Measurements from ENCODE around the gene PPME1.

PPME1 gene

GRCh38 chr11:74182635-74183034 is 11.5 kb downstream of the PPME1 start:
- H3K36me3 ChIP-seq, result peaks cover 3% of the 10 kb centered on the region; the same call in 1 of the 2 replicates
- TF ChIP-seq, protein P1, sequence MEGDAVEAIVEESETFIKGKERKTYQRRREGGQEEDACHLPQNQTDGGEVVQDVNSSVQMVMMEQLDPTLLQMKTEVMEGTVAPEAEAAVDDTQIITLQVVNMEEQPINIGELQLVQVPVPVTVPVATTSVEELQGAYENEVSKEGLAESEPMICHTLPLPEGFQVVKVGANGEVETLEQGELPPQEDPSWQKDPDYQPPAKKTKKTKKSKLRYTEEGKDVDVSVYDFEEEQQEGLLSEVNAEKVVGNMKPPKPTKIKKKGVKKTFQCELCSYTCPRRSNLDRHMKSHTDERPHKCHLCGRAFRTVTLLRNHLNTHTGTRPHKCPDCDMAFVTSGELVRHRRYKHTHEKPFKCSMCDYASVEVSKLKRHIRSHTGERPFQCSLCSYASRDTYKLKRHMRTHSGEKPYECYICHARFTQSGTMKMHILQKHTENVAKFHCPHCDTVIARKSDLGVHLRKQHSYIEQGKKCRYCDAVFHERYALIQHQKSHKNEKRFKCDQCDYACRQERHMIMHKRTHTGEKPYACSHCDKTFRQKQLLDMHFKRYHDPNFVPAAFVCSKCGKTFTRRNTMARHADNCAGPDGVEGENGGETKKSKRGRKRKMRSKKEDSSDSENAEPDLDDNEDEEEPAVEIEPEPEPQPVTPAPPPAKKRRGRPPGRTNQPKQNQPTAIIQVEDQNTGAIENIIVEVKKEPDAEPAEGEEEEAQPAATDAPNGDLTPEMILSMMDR (IDR thresholded peaks at IDR 0.05; ENCODE audit: low read depth, low read length), result no peak
- no peaks in the 10 kb centered on the region for H3K27me3 ChIP-seq (ENCODE audit: insufficient read depth, low read depth, severe bottlenecking)
- H3K9me3 ChIP-seq (ENCODE audit: severe bottlenecking), result no peaks in the 10 kb centered on the region
- DNase-seq, result no peak
- no peak overlapping the region for H3K4me3 ChIP-seq (ENCODE audit: low read depth, low read length)
- no peak overlapping the region for H3K27ac ChIP-seq

- TF ChIP-seq, protein P1 (IDR thresholded peaks at IDR 0.05; ENCODE audit: low read depth, low read length), result no peak
- Histone ChIP-seq H3K27ac (no peak overlapping the region), H3K4me3 (ENCODE audit: low read depth, low read length) (no peak overlapping the region), H3K27me3 (ENCODE audit: insufficient read depth, low read depth, severe bottlenecking) (no peaks in the 10 kb centered on the region), H3K9me3 (ENCODE audit: severe bottlenecking) (no peaks in the 10 kb centered on the region), H3K36me3 (peaks cover 3% of the 10 kb centered on the region; the same call in 1 of the 2 replicates)
- no peak for DNase-seq
Observed at GRCh38 chr11:74185285-74185684, 14.2 kb downstream of the PPME1 start.

- H3K36me3 ChIP-seq, result peaks cover 3% of the 10 kb centered on the region; the same call in 1 of the 2 replicates
- DNase-seq, result no peak
- H3K27ac ChIP-seq, result no peak overlapping the region
- no peak overlapping the region for H3K4me3 ChIP-seq (ENCODE audit: low read depth, low read length)
- no peaks in the 10 kb centered on the region for H3K9me3 ChIP-seq (ENCODE audit: severe bottlenecking)
- no peaks in the 10 kb centered on the region for H3K27me3 ChIP-seq (ENCODE audit: insufficient read depth, low read depth, severe bottlenecking)
- TF ChIP-seq, protein P1 (IDR thresholded peaks at IDR 0.05; ENCODE audit: low read depth, low read length), result no peak
Observed at GRCh38 chr11:74185695-74186094, 14.6 kb downstream of the PPME1 start.

- H3K27ac ChIP-seq, result no peak overlapping the region
Observed at GRCh38 chr11:74195828-74196227, 24.7 kb downstream of the PPME1 start.

GRCh38 chr11:74196781-74197486 is 25.8 kb downstream of the PPME1 start:
- H3K9me3 ChIP-seq (ENCODE audit: severe bottlenecking), result no peaks in the 10 kb centered on the region

More at GRCh38 chr11:74195828-74196227, 24.7 kb downstream of the PPME1 start:
- H3K4me3 ChIP-seq (ENCODE audit: low read depth, low read length), result no peak overlapping the region
- H3K9me3 ChIP-seq (ENCODE audit: severe bottlenecking), result peaks cover 3% of the 10 kb centered on the region
- no peak for DNase-seq
- H3K36me3 ChIP-seq, result peaks cover 1% of the 10 kb centered on the region; the same call in 1 of the 2 replicates
- no peaks in the 10 kb centered on the region for H3K27me3 ChIP-seq (ENCODE audit: insufficient read depth, low read depth, severe bottlenecking)
- TF ChIP-seq, protein P1 (IDR thresholded peaks at IDR 0.05; ENCODE audit: low read depth, low read length), result no peak

More at GRCh38 chr11:74196781-74197486, 25.8 kb downstream of the PPME1 start:
- H3K36me3 ChIP-seq, result no peaks in the 10 kb centered on the region
- H3K27ac ChIP-seq, result no peak overlapping the region
- TF ChIP-seq, protein P1 (IDR thresholded peaks at IDR 0.05; ENCODE audit: low read depth, low read length), result no peak
- no peak overlapping the region for H3K4me3 ChIP-seq (ENCODE audit: low read depth, low read length)
- H3K27me3 ChIP-seq (ENCODE audit: insufficient read depth, low read depth, severe bottlenecking), result no peaks in the 10 kb centered on the region
- DNase-seq, result no peak
